Hindlimb muscle (tissue), 1 donor: ENCODE measurements around the gene DCC. TPM values are rescaled to one million over a fixed set of nuclear protein-coding genes. Genes with fewer than 3 reads are reported as not detected.
A peak's percentile ranks its signal among the peaks of the same experiment; 100 is the strongest.

Experiments
- DNase-seq: peaks from one replicate; pipeline ENCODE4 v3.0.0-alpha.2; 2013
- polyA plus RNA-seq: library from polyadenylated mRNA; unstranded; fragments of 120-200 nt; gene quantifications from one replicate; pipeline ENCODE4 v1.2.1, GENCODE V29; 2013; ENCODE audit not compliant: insufficient read length

Gene DCC
- polyA plus RNA-seq, 1 donor: 0.14 TPM

- no peak for DNase-seq
Observed at GRCh38 chr18:52829320-52829719, 489.3 kb downstream of the DCC start.

GRCh38 chr18:52829876-52830405, 489.9 kb downstream of the DCC start:
- DNase-seq: no peak

DNA sequence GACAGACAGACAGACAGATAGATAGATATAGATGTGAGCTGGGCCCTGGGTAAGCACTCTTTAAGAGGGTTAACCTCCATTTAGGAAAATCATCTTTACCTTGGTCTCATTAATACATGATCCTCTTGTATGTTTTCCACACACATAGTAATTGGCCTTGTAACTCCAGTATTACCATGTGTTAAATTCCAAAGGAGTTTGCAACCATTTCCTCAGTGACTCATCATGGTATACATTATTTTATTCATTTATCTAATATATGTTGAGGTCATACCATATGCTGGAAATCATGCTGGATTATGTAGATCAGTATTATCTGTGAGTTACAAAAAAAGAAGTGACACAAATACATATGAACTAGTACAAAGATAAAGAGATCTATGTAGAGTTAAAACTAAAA, 504.3 kb downstream of the DCC start:
- no peak for DNase-seq

DNA sequence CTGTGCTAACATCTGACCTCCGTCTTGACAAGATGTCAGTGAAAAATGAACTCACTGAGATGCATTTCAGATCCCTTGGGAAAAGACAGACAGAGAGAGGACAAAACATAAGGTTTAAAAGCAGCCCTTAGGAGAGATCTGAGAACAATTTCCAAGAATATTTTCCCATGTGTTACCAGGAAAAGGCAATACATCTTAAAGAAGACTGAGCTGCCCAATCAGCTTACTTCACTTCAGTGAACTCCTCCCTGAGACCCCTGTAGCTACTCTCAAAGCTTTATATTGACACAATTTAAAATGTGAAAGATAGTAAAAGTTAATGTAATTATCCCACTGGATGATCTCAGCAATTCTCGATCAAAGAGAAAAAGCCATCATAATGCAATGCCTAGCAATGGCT, 505.0 kb downstream of the DCC start:
- DNase-seq: no peak

DNA sequence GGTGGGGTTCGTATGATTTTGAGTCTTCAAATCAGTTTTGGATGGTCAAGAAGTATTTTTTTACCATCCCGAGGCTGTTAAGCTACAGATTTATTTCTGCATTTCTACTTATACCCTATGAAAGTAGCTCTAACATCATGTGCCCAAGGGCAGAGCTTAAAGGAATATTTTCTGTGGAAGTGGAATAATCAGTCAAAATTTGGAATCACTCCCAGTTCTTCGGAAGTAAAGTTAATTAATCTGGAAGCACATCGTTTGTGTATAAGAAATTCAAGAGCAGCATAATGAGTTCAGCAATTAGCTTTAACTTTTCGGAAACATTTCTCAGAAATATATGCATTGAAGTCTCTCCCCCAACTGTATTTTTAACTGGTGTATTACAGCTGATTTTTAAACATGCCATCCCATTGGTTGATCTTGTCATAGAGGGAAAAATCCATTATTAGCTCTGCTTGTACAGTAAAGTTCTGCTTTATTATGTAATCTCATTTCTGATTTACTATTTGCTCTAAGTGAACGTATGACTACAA, 510.1 kb downstream of the DCC start:
- no peak for DNase-seq

GRCh38 chr18:52861558-52861957, 521.6 kb downstream of the DCC start:
- no peak for DNase-seq

GRCh38 chr18:52869349-52869923, 529.4 kb downstream of the DCC start:
- no peak for DNase-seq

- DNase-seq: no peak
Observed at GRCh38 chr18:52869942-52870907, 530.2 kb downstream of the DCC start.

DNA sequence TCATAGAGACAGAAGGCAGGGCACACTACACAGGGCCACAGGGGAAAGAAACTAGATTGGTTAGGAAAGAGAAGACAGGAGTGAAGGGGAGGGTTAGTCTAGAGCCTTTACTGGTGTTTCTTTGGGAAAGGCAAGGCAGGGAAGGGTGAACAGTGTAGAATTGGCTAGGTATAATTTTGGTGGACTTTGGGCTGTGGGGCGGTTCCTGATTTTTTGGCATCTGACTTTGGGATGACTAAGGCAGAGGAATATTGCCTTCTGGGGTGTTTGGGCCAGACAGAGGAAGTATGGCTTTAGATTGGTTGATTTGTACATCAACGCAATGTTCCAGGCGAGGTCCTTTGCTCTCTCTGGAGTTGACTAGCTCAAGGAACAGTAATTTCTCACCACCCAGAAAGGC, 534.8 kb downstream of the DCC start:
- DNase-seq: no peak

DNA sequence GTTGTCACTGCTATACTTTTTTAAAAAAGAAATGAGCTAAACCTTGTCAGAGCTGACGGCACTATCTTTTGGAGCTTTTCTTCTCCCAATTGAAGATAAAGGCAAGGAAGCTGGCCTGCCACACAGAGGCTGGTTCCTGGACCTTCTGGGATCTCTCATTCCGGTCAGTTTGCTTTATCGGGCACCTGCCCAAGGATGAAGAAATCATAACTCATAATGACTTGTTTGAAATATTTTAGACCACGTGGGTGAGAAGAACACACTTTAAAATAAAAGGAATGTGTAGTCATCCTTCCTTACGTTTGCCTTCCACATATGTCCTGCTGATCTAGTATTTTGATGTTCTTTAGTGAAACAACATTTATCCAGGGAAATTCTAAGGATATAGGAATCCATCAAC, 535.7 kb downstream of the DCC start:
- DNase-seq: no peak

- DNase-seq: no peak
Observed at GRCh38 chr18:52888014-52888413, 548.0 kb downstream of the DCC start.

DNA sequence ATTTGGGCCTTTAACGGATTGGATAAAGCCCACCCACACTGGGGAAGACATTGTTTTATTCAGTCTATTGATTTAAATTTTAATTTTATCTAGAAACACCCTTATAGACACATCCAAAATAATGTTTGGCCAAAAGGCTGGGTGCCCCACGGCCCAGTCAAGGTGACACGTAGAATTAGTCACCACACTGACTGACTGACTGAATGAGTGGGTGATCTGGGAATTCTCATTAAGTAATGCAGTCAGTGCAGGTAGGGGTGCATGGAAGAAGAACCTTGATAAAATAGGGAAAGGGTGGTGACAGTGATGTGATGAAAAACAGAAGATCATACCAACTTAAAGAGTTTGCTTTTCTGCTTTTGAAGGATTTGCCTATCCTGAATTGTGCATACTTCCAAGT, 554.8 kb downstream of the DCC start:
- no peak for DNase-seq

GRCh38 chr18:52897611-52898484, 557.9 kb downstream of the DCC start:
- DNase-seq: no peak

DNA sequence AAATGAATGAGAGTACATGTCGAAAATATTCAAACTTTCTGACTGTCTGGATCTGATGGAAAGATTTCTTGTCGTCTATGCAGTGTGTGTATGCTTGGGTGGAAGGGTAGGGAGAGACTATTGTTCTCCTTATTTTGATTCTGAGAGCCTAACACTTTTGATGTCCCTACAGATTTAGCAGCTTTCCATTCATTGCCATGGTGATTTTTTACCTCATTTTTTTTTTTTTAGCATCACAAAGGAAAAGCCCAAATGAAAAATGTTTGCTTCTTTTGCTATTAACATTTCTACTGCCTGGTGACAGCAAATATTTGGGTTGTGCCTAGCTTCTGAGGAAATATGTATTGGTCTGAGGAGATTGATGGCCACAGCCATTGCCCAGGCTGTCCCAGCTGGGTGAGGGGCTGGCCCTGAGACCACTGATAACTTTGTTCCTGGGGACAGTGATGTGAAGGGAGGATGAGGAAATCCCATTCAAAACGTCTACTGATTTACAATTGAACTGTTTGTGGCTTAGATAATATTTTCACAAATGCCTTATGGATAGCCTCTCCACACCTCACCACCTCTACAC, 558.6 kb downstream of the DCC start:
- no peak for DNase-seq

DNA sequence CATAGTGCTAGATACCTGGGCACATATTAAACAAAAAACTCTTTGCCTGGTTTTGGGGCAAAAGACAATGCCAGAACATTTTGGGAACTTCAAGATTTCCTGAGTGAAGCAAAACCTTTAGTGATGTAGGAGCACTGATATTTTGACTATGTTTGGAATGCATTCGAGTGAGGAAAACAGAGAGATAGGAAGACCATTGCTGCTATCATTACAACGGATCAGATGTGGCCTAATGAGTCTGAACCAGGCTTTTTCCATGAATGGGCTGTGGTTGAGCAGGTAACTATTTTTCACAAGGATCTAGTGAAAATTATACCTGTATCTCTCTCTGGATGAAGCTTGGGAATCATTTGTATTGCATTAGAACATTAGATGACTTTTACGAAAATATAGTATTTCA, 562.2 kb downstream of the DCC start:
- no peak for DNase-seq

- peak; percentile 18 for DNase-seq
Observed at GRCh38 chr18:52903857-52904256, 563.9 kb downstream of the DCC start.

DNA sequence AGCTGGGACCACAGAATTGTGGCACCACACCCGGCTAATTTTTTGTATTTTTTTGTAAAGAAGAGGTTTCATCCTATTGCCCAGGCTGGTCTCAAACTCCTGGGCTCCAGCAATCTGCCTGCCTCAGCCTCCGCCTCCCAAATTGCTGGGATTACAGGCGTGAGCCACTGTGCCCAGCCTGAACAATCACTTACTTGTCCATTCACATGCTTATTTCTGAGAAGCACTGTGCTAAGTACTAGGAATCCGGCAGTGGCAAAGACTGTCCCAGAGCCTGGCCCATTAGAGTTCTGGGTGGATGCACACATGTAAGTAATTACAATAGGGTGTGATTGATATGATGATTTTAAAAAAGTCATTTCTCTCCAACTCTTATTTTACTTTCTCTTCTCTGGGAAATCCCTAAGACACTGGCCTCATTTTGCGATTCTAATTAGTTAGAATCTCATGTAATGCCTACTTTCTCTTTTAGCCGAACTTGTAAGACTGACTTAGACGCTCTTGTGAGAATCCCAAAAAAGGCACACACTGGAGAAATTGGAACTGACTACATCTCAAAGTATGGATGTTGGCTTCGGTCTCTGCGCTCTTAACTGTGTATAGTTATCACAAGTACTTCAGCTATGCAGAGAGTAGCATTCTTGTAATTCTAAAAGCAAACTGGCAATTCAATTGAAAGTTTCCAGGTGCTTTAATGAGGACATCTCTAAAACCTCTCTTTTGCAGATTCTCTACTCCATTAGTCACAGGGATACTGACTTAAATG, 567.7 kb downstream of the DCC start:
- peak; percentile 9 for DNase-seq

DNA sequence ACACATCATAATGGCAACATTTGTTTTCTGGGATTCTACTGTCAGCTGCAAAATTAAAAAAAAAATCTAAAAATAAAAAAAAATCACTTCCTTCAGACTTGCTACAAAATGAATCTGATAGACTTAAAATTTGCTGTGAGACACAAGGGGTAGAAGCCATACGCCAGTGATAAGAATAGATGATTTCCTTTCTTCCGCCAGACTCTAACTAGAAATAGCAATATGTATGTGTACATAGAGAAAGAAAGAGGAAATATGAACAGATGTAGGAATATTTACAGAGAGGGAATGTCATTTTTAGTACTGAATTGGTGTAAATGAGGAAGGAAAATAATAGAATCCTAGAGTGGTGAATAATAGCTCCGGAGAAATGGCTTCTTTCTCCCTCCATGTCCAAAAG, 574.2 kb downstream of the DCC start:
- no peak for DNase-seq

GRCh38 chr18:52920665-52921064, 580.7 kb downstream of the DCC start:
- no peak for DNase-seq

DNA sequence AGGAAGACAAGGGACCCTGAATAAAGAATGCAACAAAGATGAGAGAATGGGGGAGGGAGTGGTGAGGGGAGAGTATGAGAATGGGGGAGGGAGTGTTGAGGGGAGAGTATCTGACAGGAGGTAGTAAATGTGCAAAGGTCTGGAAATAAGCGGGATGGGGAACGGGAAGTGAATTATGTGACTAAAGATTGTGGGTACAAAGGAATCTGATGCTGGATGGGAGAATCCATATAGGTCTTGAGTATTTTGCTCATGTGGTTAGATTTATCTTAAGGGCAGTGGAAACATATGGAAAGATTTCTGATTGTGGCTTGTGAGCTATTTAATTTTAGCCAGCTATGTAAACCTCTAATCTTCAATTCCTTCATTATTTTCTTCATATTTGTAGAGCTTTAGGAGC, 593.4 kb downstream of the DCC start:
- DNase-seq: no peak

- DNase-seq: no peak
Observed at GRCh38 chr18:52936931-52937330, 596.9 kb downstream of the DCC start.
